ENCODE results near the gene MCU.

- TF ChIP-seq NFRKB (IDR thresholded peaks at IDR 0.05) (no peak), LEF1 (IDR thresholded peaks at IDR 0.05; ENCODE audit: borderline replicate concordance) (no peak)
Observed at GRCh38 chr10:72732521-72732920, 40.6 kb downstream of the MCU start.

All from HEK293T (cell line).